AG04449 (cell line): ENCODE results near the gene LOXL3.
A peak's percentile ranks its signal among the peaks of the same experiment; 100 is the strongest.

ENCODE experiments used
- CTCF ChIA-PET: fragments of 350-600 bp; formaldehyde crosslinking; extraction: SDS; loops from one replicate; lab custom pipeline; 2021; ENCODE audit warnings: antibody characterized with exemption; lab: Yijun Ruan, JAX
- POLR2A ChIA-PET: fragments of 400-600, 350-600 bp; formaldehyde crosslinking; extraction: SDS; loops from one replicate; lab custom pipeline; 2020; ENCODE audit warnings: antibody characterized with exemption, inconsistent platforms; lab: Yijun Ruan, JAX
- DNase-seq: peaks from one replicate; pipeline ENCODE4 v3.0.0-alpha.2; 2010; ENCODE audit warnings: low read depth, low spot score
- H3K4me3 ChIP-seq: 2 replicates; pipeline ENCODE4 v1.5.1; 2011; ENCODE audit warnings: low read depth, mild to moderate bottlenecking, control low read depth, low read length
- TF ChIP-seq, protein P1 (sequence below): IDR thresholded peaks from one replicate; pipeline ENCODE4 v1.5.1; 2011; ENCODE audit warnings: mild to moderate bottlenecking, moderate library complexity, low read length, control low read depth, inconsistent platforms; ENCODE audit not compliant: insufficient read depth; ENCODE audit errors: missing control alignments

LOXL3 gene

DNA sequence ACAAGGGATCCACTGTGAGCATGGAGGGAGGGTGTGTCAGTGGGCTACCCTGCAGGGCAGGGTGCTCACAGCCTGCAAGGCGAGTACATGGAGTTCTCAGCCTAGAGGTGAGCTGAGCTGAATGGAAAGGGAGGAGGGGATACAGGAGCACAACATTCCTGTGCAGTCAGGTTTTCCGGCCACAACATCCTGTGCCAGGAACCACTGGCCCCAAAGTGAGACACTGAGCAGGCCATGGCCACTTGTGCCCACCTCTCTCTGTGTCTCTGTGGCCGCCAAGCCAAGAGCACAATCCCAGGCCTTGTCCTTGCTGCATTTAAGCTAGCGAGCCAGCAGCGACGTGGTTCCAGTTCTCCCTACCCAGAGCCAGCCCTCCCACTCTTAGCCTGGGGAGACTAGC lies 6.8 kb upstream of the LOXL3 start:
- TF ChIP-seq, protein P1, sequence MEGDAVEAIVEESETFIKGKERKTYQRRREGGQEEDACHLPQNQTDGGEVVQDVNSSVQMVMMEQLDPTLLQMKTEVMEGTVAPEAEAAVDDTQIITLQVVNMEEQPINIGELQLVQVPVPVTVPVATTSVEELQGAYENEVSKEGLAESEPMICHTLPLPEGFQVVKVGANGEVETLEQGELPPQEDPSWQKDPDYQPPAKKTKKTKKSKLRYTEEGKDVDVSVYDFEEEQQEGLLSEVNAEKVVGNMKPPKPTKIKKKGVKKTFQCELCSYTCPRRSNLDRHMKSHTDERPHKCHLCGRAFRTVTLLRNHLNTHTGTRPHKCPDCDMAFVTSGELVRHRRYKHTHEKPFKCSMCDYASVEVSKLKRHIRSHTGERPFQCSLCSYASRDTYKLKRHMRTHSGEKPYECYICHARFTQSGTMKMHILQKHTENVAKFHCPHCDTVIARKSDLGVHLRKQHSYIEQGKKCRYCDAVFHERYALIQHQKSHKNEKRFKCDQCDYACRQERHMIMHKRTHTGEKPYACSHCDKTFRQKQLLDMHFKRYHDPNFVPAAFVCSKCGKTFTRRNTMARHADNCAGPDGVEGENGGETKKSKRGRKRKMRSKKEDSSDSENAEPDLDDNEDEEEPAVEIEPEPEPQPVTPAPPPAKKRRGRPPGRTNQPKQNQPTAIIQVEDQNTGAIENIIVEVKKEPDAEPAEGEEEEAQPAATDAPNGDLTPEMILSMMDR, result no peak
- CTCF ChIA-PET, result no interaction called here
- POLR2A ChIA-PET, result interaction anchor here (0.6 to 1.6 kb wide), 3 partner anchors 14 to 78 kb away, joined by 3 to 4 read pairs (median 3); no protein-coding TSS in a partner anchor
- no peak for DNase-seq
- H3K4me3 ChIP-seq, result no peak overlapping the region

DNA sequence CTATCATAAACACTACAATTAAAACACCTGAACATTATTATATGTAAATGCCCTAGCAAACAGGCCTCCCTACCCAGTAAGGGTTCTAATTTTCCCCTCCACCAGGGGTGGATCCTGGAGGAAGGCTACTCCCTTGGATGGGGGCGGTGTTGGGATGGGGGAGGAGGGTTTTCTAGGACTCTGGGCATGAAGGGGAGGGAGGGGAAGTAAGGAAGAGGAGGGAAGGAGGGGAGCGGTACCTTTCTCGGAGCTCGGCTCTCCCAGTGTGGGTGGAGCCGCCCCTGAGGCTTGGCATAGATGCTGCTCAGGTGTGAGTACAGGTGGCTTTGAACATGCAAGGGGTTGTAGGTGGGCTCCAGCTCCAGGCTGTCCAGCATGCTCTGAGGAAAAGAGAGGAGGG lies 6.2 kb upstream of the LOXL3 start:
- no peak for DNase-seq
- CTCF ChIA-PET, result interaction anchor here (5.2 kb wide), 1 partner anchor 27 kb away, joined by 39 read pairs; no protein-coding TSS in a partner anchor
- no peak overlapping the region for H3K4me3 ChIP-seq
- TF ChIP-seq, protein P1, result no peak
- POLR2A ChIA-PET, result interaction anchor here (0.6 to 1.6 kb wide), 2 partner anchors 14 to 17 kb away, joined by 3 read pairs; no protein-coding TSS in a partner anchor

DNA sequence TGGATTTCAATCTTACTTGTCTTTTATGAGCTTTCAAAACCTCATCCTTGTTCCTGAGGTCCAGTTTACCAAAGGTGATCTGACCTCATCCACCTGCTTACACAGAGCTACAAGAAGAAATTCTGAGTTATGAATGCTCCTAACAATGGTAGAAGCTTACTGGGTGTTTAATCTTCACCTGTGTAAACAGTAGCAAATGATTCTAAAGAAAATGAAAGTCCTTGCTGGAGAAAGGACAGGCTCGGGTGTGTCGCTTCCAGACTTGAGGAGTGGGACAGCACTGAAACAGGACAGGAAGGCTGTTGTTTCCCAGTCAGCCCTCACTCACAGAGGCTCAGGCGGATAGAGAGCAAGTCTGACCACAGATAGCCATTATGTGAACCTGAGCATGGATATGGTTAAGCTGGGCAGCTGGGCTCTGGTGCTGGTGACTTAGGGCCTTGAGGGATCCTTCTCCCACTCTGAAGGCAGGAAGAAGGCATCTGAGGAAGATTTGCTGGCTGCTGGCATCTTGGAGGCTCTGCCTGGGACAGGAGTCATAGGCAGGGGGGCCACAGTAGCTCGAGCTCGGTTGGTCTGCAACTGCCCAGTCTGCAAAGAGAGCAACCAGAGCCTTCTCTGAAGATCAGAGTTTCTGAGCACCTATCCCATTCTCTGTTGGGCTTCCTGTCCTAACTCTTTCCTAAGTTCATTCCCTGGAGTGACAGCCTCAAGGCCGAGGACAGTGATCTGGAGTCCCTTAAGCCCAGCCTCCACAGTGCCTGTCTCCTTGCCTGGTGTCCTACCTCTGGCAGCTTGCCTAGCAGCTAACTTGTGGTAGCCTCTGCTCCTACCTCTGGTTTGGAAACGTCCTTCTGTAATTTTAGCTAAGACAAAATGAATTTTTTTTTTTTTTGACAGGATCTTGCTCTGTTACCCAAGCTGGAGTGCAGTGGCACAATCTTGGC lies 4.8 kb upstream of the LOXL3 start:
- ChIA-PET CTCF (interaction anchor here (1.3 to 5.2 kb wide), 3 partner anchors 12 to 75 kb away, joined by 4 to 39 read pairs (median 5); no protein-coding TSS in a partner anchor), POLR2A (interaction anchor here (0.7 to 1.4 kb wide), 3 partner anchors 8 to 145 kb away, joined by 3 to 7 read pairs (median 3); no protein-coding TSS in a partner anchor)
- TF ChIP-seq, protein P1, result no peak
- no peak overlapping the region for H3K4me3 ChIP-seq
- no peak for DNase-seq

DNA sequence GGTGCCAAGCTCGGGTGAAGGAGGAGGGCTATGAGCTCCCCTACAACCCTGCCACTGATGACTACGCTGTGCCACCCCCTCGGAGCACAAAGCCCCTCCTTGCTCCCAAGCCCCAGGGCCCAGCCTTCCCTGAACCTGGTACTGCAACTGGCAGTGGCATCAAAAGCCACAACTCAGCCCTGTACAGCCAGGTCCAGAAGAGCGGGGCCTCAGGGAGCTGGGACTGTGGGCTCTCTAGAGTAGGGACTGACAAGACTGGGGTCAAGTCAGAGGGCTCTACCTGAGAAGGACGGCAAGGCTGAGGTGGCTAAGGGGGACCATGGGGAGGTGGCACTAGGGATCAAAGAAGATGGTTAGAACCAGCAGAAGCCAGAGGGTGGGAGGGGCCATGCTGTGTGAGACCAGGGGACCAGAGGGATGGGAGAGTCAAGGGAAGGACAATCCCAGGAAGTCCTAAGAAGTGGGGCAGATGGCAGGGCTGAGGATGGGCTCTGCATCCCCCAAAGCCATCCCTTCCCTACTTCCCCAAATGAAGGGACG lies 3.2 kb upstream of the LOXL3 start:
- ChIA-PET CTCF (interaction anchor here (1.2 to 5.2 kb wide), 3 partner anchors 9 to 73 kb away, joined by 3 to 39 read pairs (median 5); no protein-coding TSS in a partner anchor), POLR2A (no interaction called here)
- H3K4me3 ChIP-seq, result peak overlapping the region; percentile 6; the same call in 1 of the 2 replicates
- DNase-seq, result no peak
- TF ChIP-seq, protein P1, result no peak

DNA sequence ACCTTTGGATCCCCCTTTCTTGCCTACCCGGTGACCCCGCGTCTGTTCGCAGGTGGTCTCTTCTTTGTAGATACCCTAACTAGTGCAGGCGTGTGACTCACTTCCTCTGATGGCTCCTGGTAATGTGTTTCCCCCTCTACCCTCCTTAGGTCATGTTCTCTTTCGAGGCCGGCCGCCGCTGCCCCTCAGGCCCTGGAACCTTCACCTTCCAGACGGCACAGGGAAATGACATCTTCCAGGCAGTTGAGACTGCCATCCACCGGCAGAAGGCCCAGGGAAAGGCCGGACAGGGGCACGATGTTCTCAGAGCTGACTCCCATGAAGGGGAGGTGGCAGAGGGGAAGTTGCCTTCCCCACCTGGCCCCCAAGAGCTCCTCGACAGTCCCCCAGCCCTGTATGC lies 2.4 kb upstream of the LOXL3 start:
- TF ChIP-seq, protein P1, result no peak
- POLR2A ChIA-PET, result interaction anchor here (0.9 kb wide), 1 partner anchor 11 kb away, joined by 3 read pairs; no protein-coding TSS in a partner anchor
- peak overlapping the region; percentile 92; the same call in 1 of the 2 replicates for H3K4me3 ChIP-seq
- DNase-seq, result no peak
- CTCF ChIA-PET, result interaction anchor here (1.1 to 5.2 kb wide), 3 partner anchors 10 to 31 kb away, joined by 3 to 39 read pairs (median 6); no protein-coding TSS in a partner anchor
